HG02852 (cell line): ENCODE data around the gene LIPI.
"Not testable (repeated sequence)": the region's sequence is repeated elsewhere in the genome, so short reads cannot be mapped to it uniquely, and the experiment has no call there.

Source experiments
- ATAC-seq: cut with Tn5 transposase; IDR thresholded peaks from one replicate; pipeline ENCODE4 v1.9.1; 2021; ENCODE audit warnings: mild to moderate bottlenecking, moderate library complexity; ENCODE audit not compliant: unreplicated experiment

LIPI gene

DNA sequence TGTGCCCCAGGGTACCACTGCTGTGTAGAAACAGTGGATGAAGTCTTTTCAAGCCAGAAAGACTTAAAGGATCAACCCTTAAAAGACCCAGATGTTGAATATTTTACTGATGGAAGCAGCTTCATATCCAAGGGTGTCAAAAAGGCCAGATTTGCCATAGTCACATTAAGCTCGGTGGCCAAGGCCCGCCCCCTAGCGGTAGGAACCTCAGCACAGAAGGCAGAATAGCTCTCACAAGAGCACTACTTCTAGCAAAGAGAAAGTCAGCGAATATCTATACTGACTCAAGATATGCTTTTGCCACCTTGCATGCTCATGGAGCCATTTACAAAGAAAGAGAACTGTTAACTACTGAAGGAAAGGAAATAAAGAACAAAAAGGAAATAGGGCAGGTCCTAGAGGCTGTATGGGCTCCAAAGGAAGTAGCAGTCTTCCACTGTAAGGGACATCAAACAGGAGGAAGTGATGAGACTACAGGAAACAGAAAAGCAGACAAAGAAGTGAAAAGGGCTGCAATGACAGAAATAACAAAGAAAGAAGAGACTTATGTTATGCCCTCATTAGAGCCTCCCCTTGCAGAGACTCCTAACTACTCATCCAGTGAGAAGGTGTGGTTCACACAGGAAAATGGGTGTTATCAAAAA lies 90.5 kb downstream of the LIPI start:
- peak; percentile 49 for ATAC-seq

DNA sequence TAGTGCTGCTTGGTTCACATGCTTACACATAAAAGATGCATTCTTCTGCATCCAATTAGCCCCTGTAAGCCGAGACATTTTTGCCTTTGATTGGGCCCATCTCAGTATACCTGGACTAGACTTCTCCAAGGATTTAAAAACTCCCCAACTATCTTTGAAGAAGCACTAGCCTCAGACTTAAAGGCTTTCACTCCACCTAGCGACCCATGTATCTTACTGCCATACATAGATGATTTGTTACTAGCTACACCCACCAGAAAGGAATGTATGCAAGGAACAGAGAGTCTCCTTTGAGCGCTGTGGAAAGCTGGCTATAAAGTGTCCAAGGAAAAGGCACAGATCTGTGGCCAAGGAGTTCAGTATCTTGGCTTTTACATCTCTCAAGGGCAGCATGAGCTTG lies 91.7 kb downstream of the LIPI start:
- no peak for ATAC-seq

DNA sequence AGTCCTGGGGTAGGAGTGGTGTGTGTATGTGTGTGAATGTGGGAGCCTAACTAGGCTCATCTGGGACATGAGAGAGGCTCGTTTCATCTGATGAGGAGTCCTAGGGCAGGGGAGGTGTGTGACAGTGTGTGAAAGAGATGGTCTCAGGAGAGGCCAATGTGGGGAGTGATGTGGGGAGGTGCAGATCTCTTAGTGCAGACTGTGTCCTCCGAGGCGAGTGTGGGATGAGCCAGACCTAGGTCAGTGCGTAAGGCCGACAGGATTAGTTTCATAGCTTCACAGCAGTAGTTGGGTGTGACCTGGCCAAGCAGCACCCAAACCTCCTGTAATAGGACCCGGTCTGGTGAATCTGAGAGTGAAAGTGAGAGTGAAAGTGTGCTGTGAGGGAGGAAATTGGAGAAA lies 94.7 kb downstream of the LIPI start:
- ATAC-seq = peak; percentile 89

DNA sequence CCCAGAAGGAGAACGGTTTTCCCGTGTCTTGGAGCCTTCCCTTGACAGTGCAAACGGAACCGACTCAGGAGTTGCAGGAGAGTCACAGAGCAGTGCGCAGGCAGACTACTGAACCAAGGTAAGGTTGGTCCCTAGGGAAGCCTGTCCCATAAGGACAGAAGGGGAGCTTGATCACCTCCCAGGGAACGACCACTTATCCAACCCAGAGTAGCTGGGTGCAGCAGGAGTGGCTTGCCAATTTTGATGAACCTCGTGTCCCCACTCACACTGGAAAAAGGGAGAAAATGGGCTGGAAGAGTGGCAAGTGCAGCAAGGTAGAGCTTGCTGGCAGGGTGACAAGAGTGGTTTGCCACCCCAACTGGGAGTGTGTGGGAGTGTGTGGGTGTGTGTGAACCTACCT lies 95.1 kb downstream of the LIPI start:
- ATAC-seq = no peak

DNA sequence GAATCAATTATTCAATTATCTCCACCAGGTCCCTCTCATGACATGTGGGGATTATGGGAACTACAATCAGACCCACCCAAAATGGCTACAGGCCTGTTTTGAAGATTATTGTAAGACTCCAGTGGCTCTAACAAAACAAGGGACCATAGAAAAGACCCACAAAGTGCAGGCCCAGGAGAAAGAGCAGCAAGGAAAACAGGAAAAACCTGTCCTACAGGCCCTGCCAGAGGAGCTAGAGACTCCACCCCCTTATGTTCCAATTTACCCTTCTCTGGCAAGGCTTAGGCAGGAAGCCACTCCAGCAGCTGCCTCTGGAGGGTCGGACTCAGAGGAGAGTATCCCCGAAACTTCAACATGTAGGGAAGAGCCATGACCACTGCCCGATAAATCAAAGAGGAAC lies 96.5 kb downstream of the LIPI start:
- no peak for ATAC-seq

DNA sequence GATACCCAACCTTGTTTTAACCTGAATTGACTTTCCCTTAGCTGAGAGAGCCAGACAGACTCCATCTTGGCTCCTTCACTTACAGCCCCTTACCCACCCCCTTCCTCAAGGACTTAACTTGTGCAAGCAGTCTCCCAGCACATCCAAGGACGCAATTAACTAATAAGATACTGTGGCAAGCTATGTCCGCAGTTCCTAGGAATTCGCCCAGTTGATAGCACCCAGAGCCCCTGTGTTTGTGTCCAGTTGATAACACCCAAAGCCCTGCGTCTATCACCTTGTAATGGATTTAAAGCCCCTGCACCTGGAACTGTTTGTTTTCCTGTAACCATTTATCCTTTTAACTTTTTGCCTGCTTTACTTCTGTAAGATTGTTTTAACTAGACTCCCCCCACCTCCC lies 106.2 kb downstream of the LIPI start:
- not testable (repeated sequence) for ATAC-seq

DNA sequence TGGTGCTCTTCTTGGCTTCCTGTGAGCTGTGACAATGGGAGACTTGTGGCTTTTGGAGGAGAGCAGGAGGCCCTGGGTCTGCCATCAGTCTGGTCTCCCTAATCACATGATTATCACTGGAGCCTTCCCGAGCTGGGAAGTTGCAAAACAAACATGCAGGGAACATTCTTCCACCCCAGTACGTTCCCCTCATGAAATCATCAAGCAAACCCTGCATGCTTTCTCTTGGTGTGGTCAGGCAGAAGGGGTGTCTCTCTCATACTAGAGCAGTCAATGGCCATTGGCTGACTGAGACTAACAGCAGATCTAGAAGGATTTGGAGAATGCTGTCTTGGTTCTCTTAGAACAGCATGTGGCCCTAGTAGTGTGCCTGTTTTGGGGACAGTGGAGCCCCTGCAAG lies 111.2 kb downstream of the LIPI start:
- no peak for ATAC-seq

DNA sequence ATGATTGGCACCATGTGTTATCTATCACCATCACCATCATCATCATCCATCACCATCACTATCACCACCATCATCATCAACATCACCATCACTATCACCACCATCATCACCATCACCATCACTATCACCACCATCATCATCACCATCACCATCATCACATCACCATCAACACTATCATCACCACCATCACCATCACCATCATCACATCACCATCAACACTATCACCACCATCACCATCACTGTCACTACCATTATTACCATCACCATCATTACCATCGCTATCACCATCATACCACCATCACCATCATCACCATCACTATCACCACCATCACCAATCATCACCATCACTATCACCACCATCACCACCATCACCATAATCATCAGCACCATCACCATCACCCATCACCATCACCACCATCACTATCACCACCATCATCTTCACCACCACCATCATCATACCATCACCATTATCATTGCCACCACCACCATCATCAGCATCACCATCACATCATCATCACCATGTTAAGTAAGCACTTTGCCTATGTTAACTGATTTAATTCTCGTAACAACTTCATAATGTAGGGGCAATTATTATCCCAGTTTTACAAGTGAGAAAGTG lies 112.8 kb downstream of the LIPI start:
- no peak for ATAC-seq

DNA sequence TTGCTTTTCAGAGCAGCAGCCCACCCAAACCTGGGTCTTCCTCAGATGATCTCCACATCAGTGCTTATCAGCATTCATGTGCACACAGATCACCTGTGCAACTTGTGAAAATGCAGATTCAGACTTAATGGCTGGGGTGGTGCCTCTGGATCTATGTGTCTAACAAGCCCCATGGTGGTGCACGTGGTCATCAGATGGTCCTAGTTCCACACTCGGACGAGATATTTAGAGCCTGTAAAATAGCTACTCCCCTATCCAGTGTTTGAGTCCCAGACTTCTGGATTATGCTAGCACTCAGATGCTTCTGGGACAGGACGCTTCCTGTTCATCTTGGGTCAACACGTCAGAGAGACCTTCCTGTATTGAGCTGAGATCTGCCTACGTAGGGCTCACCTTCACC lies 114.2 kb downstream of the LIPI start:
- no peak for ATAC-seq

DNA sequence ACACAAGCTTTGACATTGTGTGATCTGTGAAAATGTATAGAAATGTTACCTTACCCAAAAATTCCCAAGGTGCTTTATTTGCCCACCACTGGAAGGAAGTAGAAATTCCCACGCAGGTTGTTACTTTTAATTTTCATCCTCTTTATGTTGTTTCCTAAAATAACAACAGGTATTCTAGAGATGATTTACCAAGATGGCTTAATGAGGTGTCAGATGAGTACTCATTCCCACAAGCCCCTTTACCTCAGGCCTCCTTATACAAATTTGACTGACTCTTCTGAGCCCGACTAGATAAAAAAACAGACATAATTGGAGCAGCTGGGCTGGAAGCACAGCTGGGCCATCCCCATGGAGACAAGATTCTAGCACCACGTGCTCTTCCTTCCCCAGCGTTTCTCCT lies 114.6 kb downstream of the LIPI start:
- ATAC-seq = no peak

DNA sequence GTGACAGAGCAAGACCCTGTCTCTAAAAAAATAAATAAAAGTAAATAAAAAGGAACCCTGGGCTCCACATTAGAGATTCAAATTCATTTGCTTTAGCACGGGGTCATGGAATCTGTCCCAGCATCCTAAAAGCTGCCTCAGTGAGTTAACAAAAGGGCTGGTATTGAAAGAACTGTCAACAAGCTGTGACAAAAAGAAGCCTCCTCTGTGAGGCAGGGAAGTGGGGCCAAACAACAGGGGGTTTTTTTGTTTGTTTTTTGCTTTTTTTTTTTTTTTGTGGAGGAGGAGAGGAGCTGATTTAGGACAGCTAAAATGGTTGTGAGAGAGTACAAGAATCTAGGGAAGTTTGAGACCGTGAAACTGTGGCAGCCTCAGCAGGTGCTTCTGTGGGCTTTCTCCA lies 115.7 kb downstream of the LIPI start:
- ATAC-seq = no peak

DNA sequence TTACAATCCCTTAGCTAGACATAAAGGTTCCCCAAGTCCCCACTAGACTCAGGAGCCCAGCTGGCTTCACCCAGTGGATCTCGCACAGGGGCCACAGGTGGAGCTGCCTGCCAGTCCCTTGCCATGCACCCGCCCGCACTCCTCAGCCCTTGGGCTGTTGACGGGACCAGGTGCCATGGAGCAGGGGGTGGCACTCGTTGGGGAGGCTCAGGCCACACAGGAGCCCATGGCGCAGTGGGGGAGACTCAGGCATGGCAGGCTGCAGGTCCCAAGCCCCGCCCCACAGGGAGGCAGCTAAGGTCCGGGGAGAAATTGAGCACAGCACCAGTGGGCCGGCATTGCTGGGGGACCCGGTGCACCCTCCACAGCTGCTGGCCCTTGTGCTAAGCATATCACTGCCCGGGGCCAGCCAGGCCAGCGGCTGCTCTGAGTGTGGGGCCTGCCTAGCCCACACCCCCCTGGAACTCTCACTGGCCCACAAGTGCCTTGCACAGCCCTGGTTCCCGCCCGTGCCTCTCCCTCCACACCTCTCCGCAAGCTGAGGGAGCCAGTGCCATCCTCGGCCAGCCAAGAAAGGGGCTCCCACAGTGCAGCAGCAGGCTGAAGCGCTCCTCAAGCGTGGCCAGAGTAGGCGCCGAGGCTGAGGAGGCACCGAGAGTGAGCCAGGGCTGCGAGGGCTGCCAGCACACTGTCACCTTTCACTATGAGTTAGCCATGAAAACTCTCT lies 117.8 kb downstream of the LIPI start:
- no peak for ATAC-seq

DNA sequence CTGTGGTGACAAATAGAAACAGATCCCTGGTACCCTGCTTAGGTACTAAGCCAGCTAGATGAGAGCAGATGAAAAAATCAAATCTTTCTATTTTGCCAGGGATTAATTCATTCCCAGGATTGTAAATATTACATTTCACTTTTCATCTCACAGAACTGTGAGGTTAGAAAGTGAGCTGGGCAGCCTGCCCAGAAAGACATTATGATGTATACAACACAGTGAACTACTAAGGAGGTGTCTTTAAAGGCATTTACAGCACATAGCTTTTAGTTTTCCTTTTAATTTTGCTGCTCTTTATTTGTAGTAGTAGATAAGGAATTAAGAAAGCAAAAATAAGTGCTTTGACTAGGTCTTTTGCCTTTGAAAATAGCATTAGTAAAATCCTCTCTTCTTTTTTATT lies 120.6 kb downstream of the LIPI start:
- not testable (repeated sequence) for ATAC-seq

DNA sequence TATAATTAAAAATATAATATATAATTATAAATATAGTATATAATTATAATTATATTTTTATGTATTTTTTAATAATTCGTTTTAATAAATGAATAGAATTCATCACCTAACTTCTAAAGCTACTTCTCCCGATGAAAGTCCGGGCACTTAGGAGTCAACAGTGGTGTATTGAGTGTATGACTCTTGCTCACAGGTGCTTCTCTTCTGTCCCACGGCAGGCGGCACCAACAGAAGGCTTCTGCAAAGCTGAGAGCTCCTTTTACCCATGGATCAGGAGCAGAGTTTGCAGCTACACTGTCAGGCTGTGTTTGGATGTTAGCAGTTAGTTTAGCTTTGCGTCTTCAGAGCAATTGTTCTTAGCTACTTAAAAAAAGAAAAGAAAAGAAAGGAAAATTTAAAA lies 122.4 kb downstream of the LIPI start:
- no peak for ATAC-seq

DNA sequence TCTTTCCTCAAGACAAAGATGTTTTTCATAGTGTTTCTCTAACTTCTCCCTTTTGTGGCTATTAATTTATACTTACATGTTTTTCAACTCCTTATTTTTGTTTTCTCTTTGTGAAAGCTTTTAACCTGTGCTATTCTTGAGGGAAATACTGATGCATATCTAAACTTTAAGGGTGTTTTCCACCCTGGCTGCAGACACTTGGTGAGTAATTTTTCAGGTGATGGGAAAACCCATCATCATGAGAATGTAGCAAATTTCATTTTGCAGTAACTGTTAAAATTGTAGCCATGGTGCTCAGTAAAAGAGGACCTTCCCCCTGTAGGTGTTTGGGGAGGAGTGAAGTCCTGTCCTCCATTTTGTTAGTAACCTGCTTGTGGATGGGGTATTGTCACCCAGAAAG lies 124.2 kb downstream of the LIPI start:
- ATAC-seq = peak; percentile 79

DNA sequence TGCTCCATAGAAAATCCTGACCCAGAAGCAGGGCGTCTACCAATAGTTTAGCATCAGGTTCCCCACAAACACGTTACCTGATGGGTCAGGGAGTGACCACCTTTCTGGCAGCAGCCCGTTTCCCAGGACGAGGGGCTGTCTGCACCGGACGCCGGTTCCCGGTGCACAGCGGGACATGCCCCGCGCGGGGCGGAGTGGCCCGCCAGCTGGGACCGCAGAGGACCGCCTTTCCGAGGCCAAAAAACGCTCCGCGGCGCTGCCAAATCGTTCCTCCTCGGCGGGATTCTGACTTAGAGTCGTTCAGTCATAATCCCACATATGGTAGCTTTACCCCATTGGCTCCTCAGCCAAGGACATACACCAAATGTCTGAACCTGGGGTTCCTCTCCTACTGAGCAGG lies 126.1 kb downstream of the LIPI start:
- no peak for ATAC-seq

DNA sequence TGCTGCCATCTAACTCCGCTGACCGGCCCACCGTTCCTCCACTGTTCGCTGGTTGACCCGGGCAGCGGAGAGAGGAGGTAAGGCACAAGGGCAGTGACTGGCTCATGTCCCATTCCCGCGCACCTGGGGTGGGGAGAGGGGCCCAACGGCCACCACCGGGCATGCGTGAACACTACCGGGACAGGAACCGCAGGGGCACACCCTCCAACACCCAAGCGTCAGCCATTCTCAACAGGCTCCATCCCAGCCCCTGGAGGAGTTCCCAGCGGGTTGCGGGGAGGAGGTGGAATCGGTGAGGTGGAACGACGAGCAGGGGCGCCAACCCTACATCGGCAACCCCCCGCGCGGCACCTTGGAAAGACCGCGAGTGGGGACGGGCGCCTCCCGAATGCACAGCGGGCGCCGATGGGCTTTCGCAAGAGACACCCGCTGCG lies 126.7 kb downstream of the LIPI start:
- no peak for ATAC-seq

DNA sequence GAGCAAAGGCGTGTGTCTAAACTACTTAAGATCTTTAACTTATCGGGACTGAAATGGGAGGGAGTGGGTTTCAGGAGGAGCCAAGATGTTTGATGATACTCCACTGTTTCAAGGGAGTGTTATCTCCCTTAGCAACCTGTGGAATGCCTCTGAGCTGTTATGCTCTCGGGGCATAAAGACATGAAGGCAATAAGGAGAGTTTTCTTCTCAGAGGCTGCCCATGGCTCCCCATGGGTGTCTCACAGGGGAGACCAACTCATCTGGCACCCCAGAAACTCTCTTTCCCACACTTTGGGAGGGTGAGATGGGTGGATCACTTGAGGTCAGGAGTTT lies 130.0 kb downstream of the LIPI start:
- no peak for ATAC-seq

DNA sequence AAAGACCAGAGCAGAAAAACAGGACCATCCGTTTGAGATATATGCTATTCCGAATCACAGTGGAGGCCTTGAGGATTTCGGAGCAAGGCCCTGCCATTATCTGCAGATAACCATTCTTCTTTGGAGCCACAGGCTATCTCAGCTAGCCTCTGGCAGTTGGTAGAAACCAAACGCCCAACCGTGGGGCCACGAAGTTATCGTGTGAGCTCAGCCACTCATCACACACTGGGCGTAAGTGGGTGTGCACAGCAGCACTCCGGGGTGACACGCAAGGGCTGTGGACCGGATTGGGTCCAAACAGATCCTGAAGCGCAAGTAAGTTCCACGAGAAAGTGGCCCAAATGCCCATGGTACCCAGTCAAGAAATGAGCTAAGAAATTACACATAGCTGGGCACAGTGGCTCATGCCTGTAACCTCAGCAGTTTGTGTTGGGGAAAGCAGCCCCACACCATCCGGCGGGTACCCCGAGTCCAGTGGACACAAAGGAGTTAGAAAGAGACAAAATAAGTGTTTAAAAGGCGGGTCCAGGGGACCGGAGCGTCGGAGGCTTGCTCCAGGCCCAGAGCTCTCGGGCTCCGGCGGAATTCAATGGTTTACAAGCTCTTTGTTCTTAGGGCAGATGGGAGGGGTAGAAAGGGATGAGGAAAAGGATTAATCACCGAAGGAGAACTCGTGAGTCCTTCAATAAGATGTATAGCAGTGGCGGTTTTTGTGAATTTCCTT lies 130.6 kb downstream of the LIPI start:
- no peak for ATAC-seq

DNA sequence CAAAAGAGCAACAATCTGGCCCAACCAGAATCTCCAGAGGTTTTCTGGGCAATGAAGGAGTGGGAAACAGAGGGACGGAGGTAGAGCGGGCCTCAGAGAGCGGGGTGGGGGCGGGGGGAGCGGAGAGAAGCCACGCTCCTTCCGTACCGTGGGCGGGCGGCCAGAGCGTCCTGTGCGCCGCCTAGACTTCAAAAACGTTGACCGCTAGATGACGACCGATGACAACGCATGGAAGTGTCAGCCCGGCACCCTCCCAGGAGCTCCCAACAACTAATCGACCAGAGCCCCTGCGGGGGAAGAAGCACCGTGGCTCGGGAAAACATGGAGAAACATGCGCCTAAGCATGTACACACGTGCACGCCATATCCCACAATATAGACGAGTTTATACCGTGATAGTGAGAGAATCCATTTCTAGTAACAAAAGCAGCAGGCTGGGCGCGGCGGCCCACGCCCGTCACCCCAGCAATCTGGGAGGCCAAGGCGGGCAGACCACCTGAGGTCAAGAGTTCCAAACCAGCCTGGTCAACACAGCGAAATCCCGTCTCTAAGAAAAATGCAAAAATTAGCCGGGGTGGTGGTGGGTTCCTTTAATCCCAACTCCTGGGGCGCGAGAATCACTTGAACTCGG lies 131.9 kb downstream of the LIPI start:
- no peak for ATAC-seq

DNA sequence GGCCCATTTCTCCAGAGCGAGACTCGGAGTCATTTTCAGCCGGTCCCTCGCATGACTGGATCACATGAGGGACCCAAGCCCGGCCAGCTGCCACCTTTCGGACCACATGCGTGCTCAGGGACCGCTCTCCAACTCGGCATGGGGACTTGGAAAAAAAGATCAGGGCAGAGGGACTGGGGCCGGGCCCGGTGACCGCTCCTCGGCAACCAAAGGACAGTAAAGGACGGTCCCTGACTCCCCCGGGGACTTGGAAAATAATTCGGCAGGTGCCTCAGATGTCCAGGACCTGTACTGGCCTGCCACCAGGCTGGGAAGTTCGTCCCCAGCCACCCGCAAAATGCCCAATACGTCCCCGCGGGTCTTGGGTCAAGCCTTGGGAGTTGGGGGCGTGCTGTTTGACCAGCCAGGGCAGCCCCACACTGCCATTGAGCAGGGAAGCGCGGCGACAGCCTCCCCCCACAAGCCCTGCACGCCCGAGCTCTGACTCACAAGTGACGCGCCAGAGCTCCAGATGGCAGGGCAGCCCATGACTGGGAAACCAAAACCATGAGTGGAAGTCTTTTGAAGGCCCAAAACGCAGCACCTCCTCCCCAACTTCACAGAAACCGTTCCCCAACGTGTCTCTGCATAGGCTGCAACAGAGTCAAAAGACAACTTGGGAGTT lies 134.5 kb downstream of the LIPI start:
- no peak for ATAC-seq
